ENCODE measurements around the gene CMPK1.

DNA sequence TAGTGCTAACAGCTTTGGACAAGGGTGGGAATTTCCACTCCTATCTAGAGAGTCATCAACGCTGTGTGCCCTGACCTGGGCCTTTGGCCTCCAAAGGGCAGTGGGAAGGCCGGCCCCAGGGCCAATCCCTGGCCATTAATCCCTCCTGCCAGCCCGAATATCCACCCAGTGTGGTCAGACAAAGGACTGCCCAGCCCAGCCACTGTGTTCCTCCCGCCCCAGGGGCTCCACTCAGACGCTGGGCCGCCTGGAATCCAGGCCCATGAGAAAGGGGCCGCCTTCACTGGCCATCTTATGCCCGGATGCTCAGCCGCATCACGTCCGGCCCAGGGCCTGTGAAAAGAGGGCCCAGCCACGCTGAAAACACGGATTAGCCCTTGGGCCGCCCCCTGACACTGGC is 78.8 kb downstream of the CMPK1 start:
- TF ChIP-seq, protein P1, sequence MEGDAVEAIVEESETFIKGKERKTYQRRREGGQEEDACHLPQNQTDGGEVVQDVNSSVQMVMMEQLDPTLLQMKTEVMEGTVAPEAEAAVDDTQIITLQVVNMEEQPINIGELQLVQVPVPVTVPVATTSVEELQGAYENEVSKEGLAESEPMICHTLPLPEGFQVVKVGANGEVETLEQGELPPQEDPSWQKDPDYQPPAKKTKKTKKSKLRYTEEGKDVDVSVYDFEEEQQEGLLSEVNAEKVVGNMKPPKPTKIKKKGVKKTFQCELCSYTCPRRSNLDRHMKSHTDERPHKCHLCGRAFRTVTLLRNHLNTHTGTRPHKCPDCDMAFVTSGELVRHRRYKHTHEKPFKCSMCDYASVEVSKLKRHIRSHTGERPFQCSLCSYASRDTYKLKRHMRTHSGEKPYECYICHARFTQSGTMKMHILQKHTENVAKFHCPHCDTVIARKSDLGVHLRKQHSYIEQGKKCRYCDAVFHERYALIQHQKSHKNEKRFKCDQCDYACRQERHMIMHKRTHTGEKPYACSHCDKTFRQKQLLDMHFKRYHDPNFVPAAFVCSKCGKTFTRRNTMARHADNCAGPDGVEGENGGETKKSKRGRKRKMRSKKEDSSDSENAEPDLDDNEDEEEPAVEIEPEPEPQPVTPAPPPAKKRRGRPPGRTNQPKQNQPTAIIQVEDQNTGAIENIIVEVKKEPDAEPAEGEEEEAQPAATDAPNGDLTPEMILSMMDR (IDR thresholded peaks at IDR 0.05), result no peak
- no peak for TF ChIP-seq POLR2A (IDR thresholded peaks at IDR 0.05)
